PFSK-1 (cell line): Measurements from ENCODE around the gene ENPP1.

Experiments used
- POLR2AphosphoS5 ChIP-seq: IDR thresholded peaks from 2 replicates; pipeline ENCODE4 v1.6.1; 2012; ENCODE audit warnings: low read depth, mild to moderate bottlenecking, control low read depth, low read length, moderate library complexity
- SIN3A ChIP-seq: IDR thresholded peaks from 2 replicates; pipeline ENCODE4 v1.6.1; 2012; ENCODE audit warnings: mild to moderate bottlenecking, low read length, moderate library complexity, borderline replicate concordance; ENCODE audit not compliant: insufficient read depth
- TAF1 ChIP-seq: IDR thresholded peaks from 2 replicates; pipeline ENCODE4 v1.6.1; 2012; ENCODE audit warnings: low read length, control low read depth, borderline replicate concordance; ENCODE audit not compliant: insufficient read depth

DNA sequence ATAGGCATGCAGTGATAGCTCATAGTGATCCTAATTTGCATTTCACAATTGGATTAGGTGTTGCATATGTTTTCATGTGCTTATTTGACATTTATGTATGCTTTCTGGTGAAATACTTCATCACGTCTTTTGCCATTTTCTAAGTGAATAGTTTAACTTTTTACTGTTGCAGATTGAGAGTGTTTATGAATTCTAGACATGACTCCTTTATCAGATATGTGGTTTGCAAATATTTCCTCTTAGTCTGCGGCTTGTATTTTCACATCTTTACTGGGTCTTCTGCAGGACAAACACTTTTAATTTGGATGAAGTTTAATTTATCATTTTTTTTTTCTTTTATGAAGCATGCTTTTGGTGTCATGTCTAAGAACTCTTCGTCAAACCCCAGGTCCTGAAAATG is 104.1 kb downstream of the ENPP1 start:
- TF ChIP-seq POLR2AphosphoS5: no peak
- TF ChIP-seq SIN3A: no peak
- TF ChIP-seq TAF1: no peak
